GM23338 (cell line): ENCODE measurements around the gene ABCF2. TPM values are rescaled to one million over a fixed set of nuclear protein-coding genes. Genes with fewer than 3 reads are reported as not detected.

Experiments
- ATAC-seq: fragments of 200-7000 bp; cut with Tn5 transposase; 3 replicates; pipeline ENCODE4 v1.9.1; 2020
- DNase-seq: peaks from one replicate; pipeline ENCODE4 v3.0.0-alpha.2; 2015; ENCODE audit warnings: low spot score
- H2AFZ ChIP-seq: fragments of 200-600 bp; sonication (generic); 2 replicates; pipeline ENCODE4 v1.8.0; 2016; ENCODE audit warnings: antibody characterized with exemption, mild to moderate bottlenecking, moderate library complexity
- H3F3A ChIP-seq: fragments of 200-600 bp; sonication (generic); replicated peaks from 2 replicates; pipeline ENCODE4 v1.8.0; 2017; ENCODE audit warnings: antibody characterized with exemption, mixed run types, low read depth
- H3K27ac ChIP-seq: fragments of 200-600 bp; sonication (generic); 2 replicates; pipeline ENCODE4 v1.6.1; 2016; ENCODE audit warnings: low read depth
- H3K27me3 ChIP-seq: fragments of 200-600 bp; sonication (generic); 2 replicates; pipeline ENCODE4 v1.8.0; 2016; ENCODE audit warnings: mild to moderate bottlenecking, mixed run types, moderate library complexity; ENCODE audit not compliant: insufficient read depth
- H3K36me3 ChIP-seq: fragments of 200-600 bp; sonication (generic); 2 replicates; pipeline ENCODE4 v1.8.0; 2016; ENCODE audit warnings: mild to moderate bottlenecking; ENCODE audit not compliant: insufficient read depth
- H3K4me1 ChIP-seq: fragments of 200-600 bp; sonication (generic); 2 replicates; pipeline ENCODE4 v1.8.0; 2016; ENCODE audit warnings: mild to moderate bottlenecking, moderate library complexity; ENCODE audit not compliant: insufficient read depth
- H3K4me2 ChIP-seq: fragments of 200-600 bp; sonication (generic); 2 replicates; pipeline ENCODE4 v1.7.1; 2017; ENCODE audit warnings: mixed run types
- H3K4me3 ChIP-seq: fragments of 200-600 bp; sonication (generic); 2 replicates; pipeline ENCODE4 v1.6.1; 2016; ENCODE audit warnings: mixed run types
- H3K79me2 ChIP-seq: fragments of 200-600 bp; sonication (generic); replicated peaks from 2 replicates; pipeline ENCODE4 v1.8.0; 2017; ENCODE audit warnings: mild to moderate bottlenecking; ENCODE audit not compliant: insufficient read depth
- H3K9me2 ChIP-seq: fragments of 200-600 bp; sonication (generic); 2 replicates; pipeline ENCODE4 v1.8.0; 2017; ENCODE audit not compliant: insufficient read depth
- H4K20me1 ChIP-seq: fragments of 200-600 bp; sonication (generic); replicated peaks from 2 replicates; pipeline ENCODE4 v1.8.0; 2017; ENCODE audit warnings: mild to moderate bottlenecking; ENCODE audit not compliant: insufficient read depth
- H3K27ac Mint-ChIP-seq: 2 replicates; pipeline ENCODE4 v1.8.0; 2020; ENCODE audit warnings: inconsistent platforms, mild to moderate bottlenecking, moderate library complexity, mixed read lengths
- H3K27me3 Mint-ChIP-seq: 3 replicates; pipeline ENCODE4 v1.8.0; 2022; ENCODE audit warnings: low read depth, mild to moderate bottlenecking, moderate library complexity, mixed read lengths, inconsistent platforms; ENCODE audit not compliant: insufficient read depth, poor library complexity
- H3K36me3 Mint-ChIP-seq: 3 replicates; pipeline ENCODE4 v1.8.0; 2021; ENCODE audit warnings: low read depth, mild to moderate bottlenecking, inconsistent platforms, moderate library complexity, mixed read lengths
- H3K4me1 Mint-ChIP-seq: 3 replicates; pipeline ENCODE4 v1.8.0; 2020; ENCODE audit warnings: mild to moderate bottlenecking, inconsistent platforms, mixed read lengths
- H3K4me3 Mint-ChIP-seq: 3 replicates; pipeline ENCODE4 v1.8.0; 2021; ENCODE audit warnings: moderate library complexity, mild to moderate bottlenecking, inconsistent platforms, mixed read lengths
- H3K9me3 Mint-ChIP-seq: 3 replicates; pipeline ENCODE4 v1.8.0; 2020; ENCODE audit warnings: moderate library complexity, mild to moderate bottlenecking, inconsistent platforms, mixed read lengths
- CREB1 ChIP-seq: fragments of 250-450 bp; sonication (Bioruptor Pico); IDR thresholded peaks from 2 replicates; pipeline ENCODE4 v1.5.0; 2020; ENCODE audit warnings: low read depth, mild to moderate bottlenecking, moderate library complexity
- EZH2 ChIP-seq: fragments of 200-600 bp; sonication (generic); IDR thresholded peaks from one replicate; pipeline ENCODE4 v1.8.0; 2017; ENCODE audit warnings: antibody characterized with exemption, mild to moderate bottlenecking, low read depth; ENCODE audit not compliant: unreplicated experiment
- EZH2phosphoT487 ChIP-seq: fragments of 200-600 bp; sonication (generic); IDR thresholded peaks from one replicate; pipeline ENCODE4 v1.8.1; 2018; ENCODE audit warnings: antibody characterized with exemption; ENCODE audit not compliant: unreplicated experiment
- JUNB ChIP-seq: IDR thresholded peaks from one replicate; pipeline ENCODE4 v1.6.1; 2016; ENCODE audit warnings: antibody characterized with exemption; ENCODE audit not compliant: unreplicated experiment
- NANOG ChIP-seq: IDR thresholded peaks from 2 replicates; pipeline ENCODE4 v1.6.1; 2016; ENCODE audit warnings: antibody characterized with exemption, borderline replicate concordance
- POLR2AphosphoS5 ChIP-seq: IDR thresholded peaks from 2 replicates; pipeline ENCODE4 v1.6.1; 2016; ENCODE audit warnings: antibody characterized with exemption, low read depth
- STAT1 ChIP-seq: IDR thresholded peaks from one replicate; pipeline ENCODE4 v1.6.1; 2016; ENCODE audit warnings: antibody characterized with exemption; ENCODE audit not compliant: unreplicated experiment
- ZNF114 ChIP-seq: fragments of 250-450 bp; sonication (Bioruptor Pico); IDR thresholded peaks from 2 replicates; pipeline ENCODE4 v1.5.0; 2020; ENCODE audit warnings: mild to moderate bottlenecking, moderate library complexity
- ZNF331 ChIP-seq: fragments of 250-450 bp; sonication (Bioruptor Pico); IDR thresholded peaks from 2 replicates; pipeline ENCODE4 v1.5.0; 2020; ENCODE audit warnings: low read depth, mild to moderate bottlenecking, moderate library complexity
- polyA plus RNA-seq: library from polyadenylated mRNA; unstranded; fragments of >200 nt; fragmentation: Nextera tagmentation; extraction: Ambion mirVana; gene quantifications from 2 replicates; pipeline ENCODE4 v1.2.1, GENCODE V29; 2016
- total RNA-seq: library from RNA; depleted of rRNA; stranded (reverse); fragments of >200 nt; shearing (Covaris generic); gene quantifications from 2 replicates; pipeline ENCODE4 v1.2.3, GENCODE V29; 2014
- TF ChIP-seq, protein P1 (sequence below): IDR thresholded peaks from 2 replicates; pipeline ENCODE4 v1.6.1; 2016; ENCODE audit warnings: antibody characterized with exemption
- TF ChIP-seq, protein P2 (sequence below): fragments of 250-450 bp; sonication (Bioruptor Pico); IDR thresholded peaks from 2 replicates; pipeline ENCODE4 v1.5.0; 2020; ENCODE audit warnings: mild to moderate bottlenecking, moderate library complexity
- TF ChIP-seq, protein P3 (sequence below): IDR thresholded peaks from one replicate; pipeline ENCODE4 v1.6.1; 2018; ENCODE audit warnings: antibody characterized with exemption; ENCODE audit not compliant: unreplicated experiment
- TF ChIP-seq, protein P4 (sequence below), 2 experiments: fragments of 200-600 bp in 1 of 2; sonication (generic) in 1 of 2; conservative IDR thresholded peaks; 2 replicates each; pipeline versions ENCODE4 v1.5.1 to v1.6.1; 2016 to 2017; ENCODE audit warnings: antibody characterized with exemption in 2 of 2, low read depth in 2 of 2, mild to moderate bottlenecking in 2 of 2, moderate library complexity in 1 of 2

ABCF2 gene
- total and polyA plus RNA-seq, 2 experiments from 2014 or later = 18.7 to 58.7 TPM

DNA sequence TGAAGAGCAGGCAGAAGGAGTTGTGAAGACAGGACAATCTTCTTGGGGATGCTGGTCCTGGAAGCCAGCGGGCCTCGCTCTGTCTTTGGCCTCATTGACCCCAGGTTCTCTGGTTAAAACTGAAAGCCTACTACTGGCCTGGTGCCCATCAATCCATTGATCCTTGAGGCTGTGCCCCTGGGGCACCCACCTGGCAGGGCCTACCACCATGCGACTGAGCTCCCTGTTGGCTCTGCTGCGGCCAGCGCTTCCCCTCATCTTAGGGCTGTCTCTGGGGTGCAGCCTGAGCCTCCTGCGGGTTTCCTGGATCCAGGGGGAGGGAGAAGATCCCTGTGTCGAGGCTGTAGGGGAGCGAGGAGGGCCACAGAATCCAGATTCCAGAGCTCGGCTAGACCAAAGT lies 6.8 kb upstream of the ABCF2 start:
- H2AFZ ChIP-seq = no peak overlapping the region
- peaks cover 6% of the 10 kb centered on the region; the same call in 1 of the 2 replicates for H3K4me1 ChIP-seq
- H3K4me3 Mint-ChIP-seq = peak overlapping the region; percentile 98
- H3K36me3 Mint-ChIP-seq = peaks cover 15% of the 10 kb centered on the region; the same call in 2 of the 3 replicates
- no peaks in the 10 kb centered on the region for H3K9me3 Mint-ChIP-seq
- H3K27me3 Mint-ChIP-seq = peaks cover 8% of the 10 kb centered on the region
- H3K4me1 Mint-ChIP-seq = peaks cover 13% of the 10 kb centered on the region
- no peak overlapping the region for H3K27ac ChIP-seq
- peaks cover 19% of the 10 kb centered on the region for H3K79me2 ChIP-seq
- H3K9me2 ChIP-seq = no peaks in the 10 kb centered on the region
- H3K4me2 ChIP-seq = peak overlapping the region; percentile 95; the same call in 1 of the 2 replicates
- DNase-seq (no peak), ATAC-seq (no peak)
- peaks cover 18% of the 10 kb centered on the region; the same call in 1 of the 2 replicates for H4K20me1 ChIP-seq
- TF ChIP-seq EZH2phosphoT487 (no peak), EZH2 (no peak), ZNF114 (CRISPR knock-in tag) (no peak), STAT1 (no peak), JUNB (no peak), CREB1 (CRISPR knock-in tag) (no peak), NANOG (no peak), ZNF331 (CRISPR knock-in tag) (no peak), POLR2AphosphoS5 (no peak)
- TF ChIP-seq, protein P1, sequence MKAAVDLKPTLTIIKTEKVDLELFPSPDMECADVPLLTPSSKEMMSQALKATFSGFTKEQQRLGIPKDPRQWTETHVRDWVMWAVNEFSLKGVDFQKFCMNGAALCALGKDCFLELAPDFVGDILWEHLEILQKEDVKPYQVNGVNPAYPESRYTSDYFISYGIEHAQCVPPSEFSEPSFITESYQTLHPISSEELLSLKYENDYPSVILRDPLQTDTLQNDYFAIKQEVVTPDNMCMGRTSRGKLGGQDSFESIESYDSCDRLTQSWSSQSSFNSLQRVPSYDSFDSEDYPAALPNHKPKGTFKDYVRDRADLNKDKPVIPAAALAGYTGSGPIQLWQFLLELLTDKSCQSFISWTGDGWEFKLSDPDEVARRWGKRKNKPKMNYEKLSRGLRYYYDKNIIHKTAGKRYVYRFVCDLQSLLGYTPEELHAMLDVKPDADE = no peak
- TF ChIP-seq, protein P2, sequence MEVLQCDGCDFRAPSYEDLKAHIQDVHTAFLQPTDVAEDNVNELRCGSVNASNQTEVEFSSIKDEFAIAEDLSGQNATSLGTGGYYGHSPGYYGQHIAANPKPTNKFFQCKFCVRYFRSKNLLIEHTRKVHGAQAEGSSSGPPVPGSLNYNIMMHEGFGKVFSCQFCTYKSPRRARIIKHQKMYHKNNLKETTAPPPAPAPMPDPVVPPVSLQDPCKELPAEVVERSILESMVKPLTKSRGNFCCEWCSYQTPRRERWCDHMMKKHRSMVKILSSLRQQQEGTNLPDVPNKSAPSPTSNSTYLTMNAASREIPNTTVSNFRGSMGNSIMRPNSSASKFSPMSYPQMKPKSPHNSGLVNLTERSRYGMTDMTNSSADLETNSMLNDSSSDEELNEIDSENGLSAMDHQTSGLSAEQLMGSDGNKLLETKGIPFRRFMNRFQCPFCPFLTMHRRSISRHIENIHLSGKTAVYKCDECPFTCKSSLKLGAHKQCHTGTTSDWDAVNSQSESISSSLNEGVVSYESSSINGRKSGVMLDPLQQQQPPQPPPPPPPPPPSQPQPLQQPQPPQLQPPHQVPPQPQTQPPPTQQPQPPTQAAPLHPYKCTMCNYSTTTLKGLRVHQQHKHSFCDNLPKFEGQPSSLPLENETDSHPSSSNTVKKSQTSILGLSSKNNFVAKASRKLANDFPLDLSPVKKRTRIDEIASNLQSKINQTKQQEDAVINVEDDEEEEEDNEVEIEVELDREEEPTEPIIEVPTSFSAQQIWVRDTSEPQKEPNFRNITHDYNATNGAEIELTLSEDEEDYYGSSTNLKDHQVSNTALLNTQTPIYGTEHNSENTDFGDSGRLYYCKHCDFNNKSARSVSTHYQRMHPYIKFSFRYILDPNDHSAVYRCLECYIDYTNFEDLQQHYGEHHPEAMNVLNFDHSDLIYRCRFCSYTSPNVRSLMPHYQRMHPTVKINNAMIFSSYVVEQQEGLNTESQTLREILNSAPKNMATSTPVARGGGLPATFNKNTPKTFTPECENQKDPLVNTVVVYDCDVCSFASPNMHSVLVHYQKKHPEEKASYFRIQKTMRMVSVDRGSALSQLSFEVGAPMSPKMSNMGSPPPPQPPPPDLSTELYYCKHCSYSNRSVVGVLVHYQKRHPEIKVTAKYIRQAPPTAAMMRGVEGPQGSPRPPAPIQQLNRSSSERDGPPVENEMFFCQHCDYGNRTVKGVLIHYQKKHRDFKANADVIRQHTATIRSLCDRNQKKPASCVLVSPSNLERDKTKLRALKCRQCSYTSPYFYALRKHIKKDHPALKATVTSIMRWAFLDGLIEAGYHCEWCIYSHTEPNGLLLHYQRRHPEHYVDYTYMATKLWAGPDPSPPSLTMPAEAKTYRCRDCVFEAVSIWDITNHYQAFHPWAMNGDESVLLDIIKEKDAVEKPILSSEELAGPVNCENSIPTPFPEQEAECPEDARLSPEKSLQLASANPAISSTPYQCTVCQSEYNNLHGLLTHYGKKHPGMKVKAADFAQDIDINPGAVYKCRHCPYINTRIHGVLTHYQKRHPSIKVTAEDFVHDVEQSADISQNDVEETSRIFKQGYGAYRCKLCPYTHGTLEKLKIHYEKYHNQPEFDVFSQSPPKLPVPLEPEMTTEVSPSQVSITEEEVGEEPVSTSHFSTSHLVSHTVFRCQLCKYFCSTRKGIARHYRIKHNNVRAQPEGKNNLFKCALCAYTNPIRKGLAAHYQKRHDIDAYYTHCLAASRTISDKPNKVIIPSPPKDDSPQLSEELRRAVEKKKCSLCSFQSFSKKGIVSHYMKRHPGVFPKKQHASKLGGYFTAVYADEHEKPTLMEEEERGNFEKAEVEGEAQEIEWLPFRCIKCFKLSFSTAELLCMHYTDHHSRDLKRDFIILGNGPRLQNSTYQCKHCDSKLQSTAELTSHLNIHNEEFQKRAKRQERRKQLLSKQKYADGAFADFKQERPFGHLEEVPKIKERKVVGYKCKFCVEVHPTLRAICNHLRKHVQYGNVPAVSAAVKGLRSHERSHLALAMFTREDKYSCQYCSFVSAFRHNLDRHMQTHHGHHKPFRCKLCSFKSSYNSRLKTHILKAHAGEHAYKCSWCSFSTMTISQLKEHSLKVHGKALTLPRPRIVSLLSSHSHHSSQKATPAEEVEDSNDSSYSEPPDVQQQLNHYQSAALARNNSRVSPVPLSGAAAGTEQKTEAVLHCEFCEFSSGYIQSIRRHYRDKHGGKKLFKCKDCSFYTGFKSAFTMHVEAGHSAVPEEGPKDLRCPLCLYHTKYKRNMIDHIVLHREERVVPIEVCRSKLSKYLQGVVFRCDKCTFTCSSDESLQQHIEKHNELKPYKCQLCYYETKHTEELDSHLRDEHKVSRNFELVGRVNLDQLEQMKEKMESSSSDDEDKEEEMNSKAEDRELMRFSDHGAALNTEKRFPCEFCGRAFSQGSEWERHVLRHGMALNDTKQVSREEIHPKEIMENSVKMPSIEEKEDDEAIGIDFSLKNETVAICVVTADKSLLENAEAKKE (CRISPR knock-in tag) = no peak
- TF ChIP-seq, protein P3, sequence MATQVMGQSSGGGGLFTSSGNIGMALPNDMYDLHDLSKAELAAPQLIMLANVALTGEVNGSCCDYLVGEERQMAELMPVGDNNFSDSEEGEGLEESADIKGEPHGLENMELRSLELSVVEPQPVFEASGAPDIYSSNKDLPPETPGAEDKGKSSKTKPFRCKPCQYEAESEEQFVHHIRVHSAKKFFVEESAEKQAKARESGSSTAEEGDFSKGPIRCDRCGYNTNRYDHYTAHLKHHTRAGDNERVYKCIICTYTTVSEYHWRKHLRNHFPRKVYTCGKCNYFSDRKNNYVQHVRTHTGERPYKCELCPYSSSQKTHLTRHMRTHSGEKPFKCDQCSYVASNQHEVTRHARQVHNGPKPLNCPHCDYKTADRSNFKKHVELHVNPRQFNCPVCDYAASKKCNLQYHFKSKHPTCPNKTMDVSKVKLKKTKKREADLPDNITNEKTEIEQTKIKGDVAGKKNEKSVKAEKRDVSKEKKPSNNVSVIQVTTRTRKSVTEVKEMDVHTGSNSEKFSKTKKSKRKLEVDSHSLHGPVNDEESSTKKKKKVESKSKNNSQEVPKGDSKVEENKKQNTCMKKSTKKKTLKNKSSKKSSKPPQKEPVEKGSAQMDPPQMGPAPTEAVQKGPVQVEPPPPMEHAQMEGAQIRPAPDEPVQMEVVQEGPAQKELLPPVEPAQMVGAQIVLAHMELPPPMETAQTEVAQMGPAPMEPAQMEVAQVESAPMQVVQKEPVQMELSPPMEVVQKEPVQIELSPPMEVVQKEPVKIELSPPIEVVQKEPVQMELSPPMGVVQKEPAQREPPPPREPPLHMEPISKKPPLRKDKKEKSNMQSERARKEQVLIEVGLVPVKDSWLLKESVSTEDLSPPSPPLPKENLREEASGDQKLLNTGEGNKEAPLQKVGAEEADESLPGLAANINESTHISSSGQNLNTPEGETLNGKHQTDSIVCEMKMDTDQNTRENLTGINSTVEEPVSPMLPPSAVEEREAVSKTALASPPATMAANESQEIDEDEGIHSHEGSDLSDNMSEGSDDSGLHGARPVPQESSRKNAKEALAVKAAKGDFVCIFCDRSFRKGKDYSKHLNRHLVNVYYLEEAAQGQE = no peak
- TF ChIP-seq, protein P4, sequence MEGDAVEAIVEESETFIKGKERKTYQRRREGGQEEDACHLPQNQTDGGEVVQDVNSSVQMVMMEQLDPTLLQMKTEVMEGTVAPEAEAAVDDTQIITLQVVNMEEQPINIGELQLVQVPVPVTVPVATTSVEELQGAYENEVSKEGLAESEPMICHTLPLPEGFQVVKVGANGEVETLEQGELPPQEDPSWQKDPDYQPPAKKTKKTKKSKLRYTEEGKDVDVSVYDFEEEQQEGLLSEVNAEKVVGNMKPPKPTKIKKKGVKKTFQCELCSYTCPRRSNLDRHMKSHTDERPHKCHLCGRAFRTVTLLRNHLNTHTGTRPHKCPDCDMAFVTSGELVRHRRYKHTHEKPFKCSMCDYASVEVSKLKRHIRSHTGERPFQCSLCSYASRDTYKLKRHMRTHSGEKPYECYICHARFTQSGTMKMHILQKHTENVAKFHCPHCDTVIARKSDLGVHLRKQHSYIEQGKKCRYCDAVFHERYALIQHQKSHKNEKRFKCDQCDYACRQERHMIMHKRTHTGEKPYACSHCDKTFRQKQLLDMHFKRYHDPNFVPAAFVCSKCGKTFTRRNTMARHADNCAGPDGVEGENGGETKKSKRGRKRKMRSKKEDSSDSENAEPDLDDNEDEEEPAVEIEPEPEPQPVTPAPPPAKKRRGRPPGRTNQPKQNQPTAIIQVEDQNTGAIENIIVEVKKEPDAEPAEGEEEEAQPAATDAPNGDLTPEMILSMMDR (conservative IDR thresholded peaks at IDR 0.05; ENCODE audit: low read depth in 2 of 2) = no peak
- H3K27ac Mint-ChIP-seq = no peak overlapping the region
- H3F3A ChIP-seq = no peaks in the 10 kb centered on the region
- no peaks in the 10 kb centered on the region for H3K27me3 ChIP-seq
- no peaks in the 10 kb centered on the region for H3K36me3 ChIP-seq
- H3K4me3 ChIP-seq = peak overlapping the region; percentile 96; the same call in 1 of the 2 replicates
